Measurements from ENCODE around the gene APOL2.

DNA sequence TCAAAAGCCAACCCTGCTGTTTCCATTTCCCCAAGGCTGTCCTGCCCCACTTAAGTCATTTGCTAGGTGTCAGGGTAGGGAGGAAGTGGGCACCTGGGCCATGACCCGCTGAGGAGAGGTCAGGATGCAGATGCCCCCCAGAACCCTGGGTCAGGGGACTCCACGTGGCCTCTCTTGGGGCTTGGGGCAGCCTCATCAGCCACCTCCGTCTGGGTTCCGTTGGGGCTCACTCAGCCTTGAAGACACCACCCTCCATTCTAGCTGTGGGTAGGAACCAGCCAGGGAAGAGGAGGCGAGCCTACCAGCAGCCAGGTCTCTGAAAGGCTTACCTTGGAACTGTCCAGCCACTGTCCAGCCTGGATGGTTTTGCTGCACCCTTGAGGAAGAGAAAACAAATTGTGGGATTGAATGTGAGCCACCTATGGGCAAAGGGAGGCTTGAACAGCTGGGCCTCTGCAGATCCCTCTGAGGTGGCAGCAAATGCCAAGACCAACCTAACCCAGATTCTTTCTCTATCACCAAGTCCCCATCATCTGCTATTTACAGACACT lies 40.3 kb downstream of the APOL2 start:
- TF ChIP-seq POLR2A (IDR thresholded peaks at IDR 0.05), result no peak
- TF ChIP-seq, protein P1, sequence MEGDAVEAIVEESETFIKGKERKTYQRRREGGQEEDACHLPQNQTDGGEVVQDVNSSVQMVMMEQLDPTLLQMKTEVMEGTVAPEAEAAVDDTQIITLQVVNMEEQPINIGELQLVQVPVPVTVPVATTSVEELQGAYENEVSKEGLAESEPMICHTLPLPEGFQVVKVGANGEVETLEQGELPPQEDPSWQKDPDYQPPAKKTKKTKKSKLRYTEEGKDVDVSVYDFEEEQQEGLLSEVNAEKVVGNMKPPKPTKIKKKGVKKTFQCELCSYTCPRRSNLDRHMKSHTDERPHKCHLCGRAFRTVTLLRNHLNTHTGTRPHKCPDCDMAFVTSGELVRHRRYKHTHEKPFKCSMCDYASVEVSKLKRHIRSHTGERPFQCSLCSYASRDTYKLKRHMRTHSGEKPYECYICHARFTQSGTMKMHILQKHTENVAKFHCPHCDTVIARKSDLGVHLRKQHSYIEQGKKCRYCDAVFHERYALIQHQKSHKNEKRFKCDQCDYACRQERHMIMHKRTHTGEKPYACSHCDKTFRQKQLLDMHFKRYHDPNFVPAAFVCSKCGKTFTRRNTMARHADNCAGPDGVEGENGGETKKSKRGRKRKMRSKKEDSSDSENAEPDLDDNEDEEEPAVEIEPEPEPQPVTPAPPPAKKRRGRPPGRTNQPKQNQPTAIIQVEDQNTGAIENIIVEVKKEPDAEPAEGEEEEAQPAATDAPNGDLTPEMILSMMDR (IDR thresholded peaks at IDR 0.05), result no peak

Measured in esophagus squamous epithelium (tissue), 4 donors.